Endodermal cell (in vitro differentiated cells): Measurements from ENCODE around the gene ACOX3. TPM values are rescaled to one million over a fixed set of nuclear protein-coding genes. Genes with fewer than 3 reads are reported as not detected.

Source experiments
- DNase-seq: peaks from one replicate; pipeline ENCODE4 v3.0.0-alpha.2; 2017
- H3K27ac ChIP-seq: 2 replicates; pipeline ENCODE4 v1.5.1; 2013; ENCODE audit warnings: mild to moderate bottlenecking, low read depth, low read length, moderate library complexity
- H3K27me3 ChIP-seq: 2 replicates; pipeline ENCODE4 v1.6.1; 2013; ENCODE audit warnings: mild to moderate bottlenecking, low read length, moderate library complexity; ENCODE audit not compliant: insufficient read depth, control insufficient read depth, poor library complexity, severe bottlenecking
- H3K36me3 ChIP-seq: 2 replicates; pipeline ENCODE4 v1.7.0; 2013; ENCODE audit warnings: mild to moderate bottlenecking, low read length, moderate library complexity; ENCODE audit not compliant: control insufficient read depth, insufficient read depth
- H3K4me1 ChIP-seq: one replicate; pipeline ENCODE4 v1.7.0; 2013; ENCODE audit warnings: low read length; ENCODE audit not compliant: control insufficient read depth, insufficient read depth
- H3K4me3 ChIP-seq: 2 replicates; pipeline ENCODE4 v1.5.1; 2013; ENCODE audit warnings: mild to moderate bottlenecking, low read length, moderate library complexity
- H3K9ac ChIP-seq: 2 replicates; pipeline ENCODE4 v1.6.1; 2013; ENCODE audit warnings: mild to moderate bottlenecking, low read length, moderate library complexity; ENCODE audit not compliant: poor library complexity, severe bottlenecking; ENCODE audit errors: extremely low read depth
- H3K9me3 ChIP-seq: 2 replicates; pipeline ENCODE4 v1.6.1; 2013; ENCODE audit warnings: mild to moderate bottlenecking, low read length, moderate library complexity; ENCODE audit not compliant: control insufficient read depth
- H3K27ac Mint-ChIP-seq: 2 replicates; pipeline ENCODE4 v1.8.0; 2020; ENCODE audit warnings: mixed read lengths
- H3K27me3 Mint-ChIP-seq: 2 replicates; pipeline ENCODE4 v1.8.0; 2021; ENCODE audit warnings: mild to moderate bottlenecking, mixed read lengths; ENCODE audit not compliant: insufficient read depth
- H3K36me3 Mint-ChIP-seq: 2 replicates; pipeline ENCODE4 v1.8.0; 2020; ENCODE audit warnings: low read depth, mixed read lengths
- H3K4me1 Mint-ChIP-seq: 2 replicates; pipeline ENCODE4 v1.8.0; 2020; ENCODE audit warnings: mixed read lengths
- H3K4me3 Mint-ChIP-seq: 2 replicates; pipeline ENCODE4 v1.8.0; 2020; ENCODE audit warnings: mild to moderate bottlenecking, moderate library complexity, mixed read lengths
- H3K9me3 Mint-ChIP-seq: 2 replicates; pipeline ENCODE4 v1.8.0; 2020; ENCODE audit warnings: mild to moderate bottlenecking, mixed read lengths
- CTCF ChIP-seq: fragments of 200-600 bp; sonication (generic); conservative IDR thresholded peaks from 2 replicates; pipeline ENCODE4 v1.5.0; 2021; ENCODE audit warnings: antibody characterized with exemption, mild to moderate bottlenecking
- WGBS, 2 experiments: methylation state at CpG; one replicate each; pipeline versions ENCODE4 v1.1.5 to v1.1.7; 2013; ENCODE audit warnings: missing lambda C conversion rate in 2 of 2, mixed read lengths in 1 of 2; ENCODE audit not compliant: insufficient coverage in 1 of 2, insufficient read length in 1 of 2; 5-methylcytosine and 5-hydroxymethylcytosine counted together
- total RNA-seq, 2 donors: library from RNA; stranded (reverse); fragmentation: NEBNext Ultra II Directional in 1 of 2; extraction: Animal tissue kit (Norgen Biotek cat#: 25700) in 1 of 2; gene quantifications; 2 replicates in 1 of 2; 3 replicates in 1 of 2; pipeline ENCODE4 v1.2.1, GENCODE V29; 2021

The ACOX3 gene
- total RNA-seq, 2 donors from 2014 or later = 55.1 to 146 TPM

- Mint-ChIP-seq H3K4me1 (peaks cover 2% of the 10 kb centered on the region), H3K36me3 (no peaks in the 10 kb centered on the region), H3K9me3 (no peaks in the 10 kb centered on the region), H3K27me3 (peaks cover 5% of the 10 kb centered on the region), H3K4me3 (no peak overlapping the region), H3K27ac (no peak overlapping the region)
- H3K9me3 ChIP-seq = no peaks in the 10 kb centered on the region
- no peak overlapping the region for H3K9ac ChIP-seq
- H3K4me3 ChIP-seq = no peak overlapping the region
- TF ChIP-seq CTCF = no peak
- 94 to 96% methylated on average over 28 to 34 of the region's 34 CpGs for WGBS, 2 experiments
- no peaks in the 10 kb centered on the region for H3K27me3 ChIP-seq
- peak; percentile 35 for DNase-seq
- no peaks in the 10 kb centered on the region for H3K36me3 ChIP-seq
- H3K4me1 ChIP-seq = no peaks in the 10 kb centered on the region
- no peak overlapping the region for H3K27ac ChIP-seq
Measured at GRCh38 chr4:8345053-8345945, 95.2 kb downstream of the ACOX3 start.

DNA sequence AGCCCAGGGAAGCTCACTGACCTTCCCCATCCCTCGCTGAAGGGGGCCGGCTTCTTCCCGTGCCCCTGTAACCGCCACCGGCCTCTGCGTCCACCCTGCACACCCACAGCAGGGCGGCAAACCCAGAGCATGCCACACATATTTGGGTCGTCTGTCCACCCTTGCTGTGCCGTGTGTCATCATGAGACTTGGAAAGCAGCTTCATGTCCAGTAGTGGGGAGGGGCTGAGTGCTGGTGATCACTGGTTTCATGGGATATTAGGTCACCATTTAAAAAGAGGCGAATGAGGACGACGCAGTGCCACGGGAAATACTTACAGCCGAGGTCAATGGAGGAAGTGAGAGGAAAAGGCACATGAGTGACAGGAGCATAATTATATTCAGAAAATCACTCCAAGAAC lies 96.1 kb downstream of the ACOX3 start:
- no peak overlapping the region for H3K4me3 ChIP-seq
- no peaks in the 10 kb centered on the region for H3K36me3 ChIP-seq
- peak; percentile 35 for DNase-seq
- no peak overlapping the region for H3K27ac ChIP-seq
- 86 to 93% methylated on average over 13 to 14 of the region's 14 CpGs for WGBS, 2 experiments
- Mint-ChIP-seq H3K4me1 (peaks cover 2% of the 10 kb centered on the region), H3K27ac (no peak overlapping the region), H3K9me3 (no peaks in the 10 kb centered on the region), H3K36me3 (no peaks in the 10 kb centered on the region), H3K4me3 (no peak overlapping the region), H3K27me3 (peaks cover 5% of the 10 kb centered on the region)
- no peak for TF ChIP-seq CTCF
- no peaks in the 10 kb centered on the region for H3K4me1 ChIP-seq
- no peak overlapping the region for H3K9ac ChIP-seq
- H3K9me3 ChIP-seq = no peaks in the 10 kb centered on the region
- H3K27me3 ChIP-seq = no peaks in the 10 kb centered on the region

- 91 to 97% methylated on average over 6 to 11 of the region's 11 CpGs for WGBS, 2 experiments
- H3K27ac ChIP-seq = no peak overlapping the region
- no peaks in the 10 kb centered on the region for H3K36me3 ChIP-seq
- no peaks in the 10 kb centered on the region for H3K9me3 Mint-ChIP-seq
- H3K4me1 ChIP-seq = no peaks in the 10 kb centered on the region
- no peaks in the 10 kb centered on the region for H3K27me3 ChIP-seq
- H3K4me1 Mint-ChIP-seq = peaks cover 2% of the 10 kb centered on the region
- no peak for TF ChIP-seq CTCF
- DNase-seq = no peak
- no peak overlapping the region for H3K9ac ChIP-seq
- H3K4me3 ChIP-seq = no peak overlapping the region
- no peak overlapping the region for H3K27ac Mint-ChIP-seq
- H3K36me3 Mint-ChIP-seq = no peaks in the 10 kb centered on the region
- peaks cover 5% of the 10 kb centered on the region for H3K27me3 Mint-ChIP-seq
- H3K9me3 ChIP-seq = no peaks in the 10 kb centered on the region
- H3K4me3 Mint-ChIP-seq = no peak overlapping the region
Measured at GRCh38 chr4:8343967-8344331, 96.6 kb downstream of the ACOX3 start.
